ENCODE data around the gene MIGA2. TPM values are rescaled to one million over a fixed set of nuclear protein-coding genes. Genes with fewer than 3 reads are reported as not detected.

The MIGA2 gene
- total RNA-seq, 1 donor from 2014 or later, result 21.6 TPM

DNA sequence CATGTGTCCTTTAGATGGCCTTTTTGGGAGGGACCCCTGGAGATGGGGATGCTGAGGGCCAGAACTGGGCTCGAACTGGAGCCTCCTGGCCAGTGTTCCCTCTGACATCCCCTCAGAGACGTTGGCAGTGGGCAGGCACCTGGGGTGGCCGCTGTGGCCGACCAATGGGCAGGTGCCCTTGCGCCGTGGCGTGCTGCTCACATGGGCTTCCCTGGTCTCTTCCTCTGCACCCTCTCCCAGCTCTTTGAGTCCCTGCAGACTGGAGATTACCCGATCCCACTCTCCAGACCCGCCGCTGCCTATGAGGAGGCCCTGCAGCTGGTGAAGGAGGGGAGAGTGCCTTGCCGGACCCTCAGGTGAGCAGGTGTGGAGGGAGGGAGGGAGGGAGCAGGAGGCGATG, 24.6 kb downstream of the MIGA2 start:
- H3K36me3 ChIP-seq (ENCODE audit: control insufficient read depth, insufficient read depth, low read length), result no peaks in the 10 kb centered on the region
- H3K4me3 ChIP-seq (ENCODE audit: low read depth, low read length), result no peak overlapping the region
- no peak for TF ChIP-seq CTCF (IDR thresholded peaks at IDR 0.05; ENCODE audit: insufficient read depth, low read length, poor library complexity, severe bottlenecking)
- no peak for DNase-seq (ENCODE audit: low read depth)
- H3K27me3 ChIP-seq (ENCODE audit: control insufficient read depth, insufficient read depth, low read length), result no peaks in the 10 kb centered on the region

- Histone ChIP-seq H3K36me3 (ENCODE audit: control insufficient read depth, insufficient read depth, low read length) (peaks cover 1% of the 10 kb centered on the region), H3K4me3 (ENCODE audit: low read depth, low read length) (no peak overlapping the region), H3K27me3 (ENCODE audit: control insufficient read depth, insufficient read depth, low read length) (no peaks in the 10 kb centered on the region)
- no peak for TF ChIP-seq CTCF (IDR thresholded peaks at IDR 0.05; ENCODE audit: insufficient read depth, low read length, poor library complexity, severe bottlenecking)
- DNase-seq (ENCODE audit: low read depth), result no peak
Measured at GRCh38 chr9:129063061-129063460, 26.6 kb downstream of the MIGA2 start.

- Histone ChIP-seq H3K4me3 (ENCODE audit: low read depth, low read length) (no peak overlapping the region), H3K27me3 (ENCODE audit: control insufficient read depth, insufficient read depth, low read length) (no peaks in the 10 kb centered on the region), H3K36me3 (ENCODE audit: control insufficient read depth, insufficient read depth, low read length) (peaks cover 3% of the 10 kb centered on the region)
- no peak for DNase-seq (ENCODE audit: low read depth)
- TF ChIP-seq CTCF (IDR thresholded peaks at IDR 0.05; ENCODE audit: insufficient read depth, low read length, poor library complexity, severe bottlenecking), result no peak
Measured at GRCh38 chr9:129064499-129064908, 28.1 kb downstream of the MIGA2 start.

- Histone ChIP-seq H3K4me3 (ENCODE audit: low read depth, low read length) (no peak overlapping the region), H3K27me3 (ENCODE audit: control insufficient read depth, insufficient read depth, low read length) (no peaks in the 10 kb centered on the region), H3K36me3 (ENCODE audit: control insufficient read depth, insufficient read depth, low read length) (peaks cover 3% of the 10 kb centered on the region)
- TF ChIP-seq CTCF (IDR thresholded peaks at IDR 0.05; ENCODE audit: insufficient read depth, low read length, poor library complexity, severe bottlenecking), result no peak
- no peak for DNase-seq (ENCODE audit: low read depth)
Measured at GRCh38 chr9:129068110-129068509, 31.7 kb downstream of the MIGA2 start.

DNA sequence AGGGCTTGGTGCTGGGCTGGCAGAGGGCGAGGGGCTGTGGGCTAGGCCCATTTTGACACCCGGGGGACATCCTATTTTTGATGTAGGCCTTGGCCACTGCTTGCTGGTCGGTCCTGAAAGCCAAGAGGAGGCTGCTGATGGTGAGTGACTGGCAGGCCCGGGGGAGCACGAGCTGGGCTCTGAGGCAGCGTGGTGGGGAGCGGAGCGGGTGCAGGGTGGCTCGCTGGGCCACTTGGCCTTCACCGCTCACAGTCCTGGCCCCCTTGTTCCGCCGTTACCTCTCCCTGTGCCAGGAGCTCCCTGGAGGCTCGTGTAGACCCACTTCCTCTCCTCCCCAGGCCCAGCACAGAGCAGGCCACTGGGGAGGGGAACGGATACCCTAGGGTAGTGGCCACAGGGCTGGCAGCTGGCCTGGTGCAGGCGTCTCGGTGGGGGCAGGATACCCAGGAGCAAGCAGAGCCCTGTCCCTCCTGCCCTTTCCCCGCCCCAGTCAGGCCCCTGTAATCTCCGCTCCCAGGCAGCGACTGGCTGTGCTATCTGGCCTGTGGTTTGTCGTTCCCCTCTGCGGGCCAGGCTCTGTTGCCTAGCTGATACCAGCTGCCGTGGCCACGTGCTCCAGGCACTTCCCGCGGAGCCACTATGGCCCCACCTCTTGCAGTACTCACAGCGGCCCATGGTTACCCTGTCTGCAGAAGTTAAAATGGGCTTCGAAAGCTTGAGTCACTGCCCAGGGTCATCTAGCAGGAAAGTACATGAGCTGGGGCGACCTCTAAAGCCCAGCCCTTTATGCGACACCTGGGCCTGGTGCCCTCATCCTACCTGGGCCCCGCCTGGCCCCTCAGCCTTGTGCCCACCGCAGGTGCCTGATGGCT, 32.8 kb downstream of the MIGA2 start:
- DNase-seq (ENCODE audit: low read depth), result no peak
- no peak for TF ChIP-seq CTCF (IDR thresholded peaks at IDR 0.05; ENCODE audit: insufficient read depth, low read length, poor library complexity, severe bottlenecking)
- Histone ChIP-seq H3K4me3 (ENCODE audit: low read depth, low read length) (no peak overlapping the region), H3K36me3 (ENCODE audit: control insufficient read depth, insufficient read depth, low read length) (peaks cover 3% of the 10 kb centered on the region), H3K27me3 (ENCODE audit: control insufficient read depth, insufficient read depth, low read length) (no peaks in the 10 kb centered on the region)
